ENCODE results near the gene DNPH1. TPM values are rescaled to one million over a fixed set of nuclear protein-coding genes. Genes with fewer than 3 reads are reported as not detected.

DNPH1 gene
- total RNA-seq, 4 donors from 2014 or later = 57.7 to 101 (median 81.5) TPM

DNA sequence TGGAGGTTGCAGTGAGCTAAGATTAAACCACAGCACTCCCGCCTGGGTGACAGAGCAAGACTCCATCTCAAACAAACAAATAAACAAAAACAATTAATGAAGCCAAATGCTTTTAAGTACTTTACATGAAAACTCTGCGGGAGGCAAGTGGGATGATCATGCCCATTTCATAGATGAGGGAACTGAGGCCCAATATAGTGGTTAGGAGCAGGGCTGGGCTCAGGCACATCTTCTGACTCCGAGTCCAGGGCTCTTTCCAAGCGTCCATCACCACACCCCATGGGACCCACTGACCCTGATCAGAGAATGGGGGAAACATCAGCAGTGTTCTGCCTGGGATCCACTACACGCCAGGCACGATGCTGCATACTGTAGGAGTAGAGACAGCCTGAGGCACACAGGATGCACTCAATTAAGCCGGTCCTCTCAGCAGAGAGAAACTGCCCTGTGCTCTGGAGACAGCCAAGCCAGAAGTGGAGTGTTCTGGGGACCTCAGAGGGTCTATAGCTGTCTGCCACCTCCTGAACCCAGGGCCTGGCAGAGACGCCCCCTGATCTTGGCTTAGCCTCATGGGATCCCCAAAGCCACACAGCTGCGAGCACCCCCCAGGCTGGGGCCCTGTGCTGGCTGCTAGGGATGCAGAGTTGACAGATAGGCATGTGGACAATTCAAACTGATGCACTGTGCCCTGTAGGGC is 27.5 kb upstream of the DNPH1 start:
- Histone ChIP-seq H3K27ac (no peak overlapping the region), H3K36me3 (no peaks in the 10 kb centered on the region), H3K27me3 (peaks cover 0 to 67% (median 0%) of the 10 kb centered on the region in 4 donors), H3K4me1 (no peaks in the 10 kb centered on the region), H3K4me3 (no peak overlapping the region), H3K9me3 (no peaks in the 10 kb centered on the region)
- no peak for TF ChIP-seq POLR2A (IDR thresholded peaks at IDR 0.05)
- TF ChIP-seq CTCF (IDR thresholded peaks at IDR 0.05) = no peak
- intact Hi-C loops (cut with DNase I) = no loop called here
- WGBS, 2 donors = 85 to 89% methylated on average over 6 to 7 of the region's 9 CpGs
- no peak for DNase-seq

DNA sequence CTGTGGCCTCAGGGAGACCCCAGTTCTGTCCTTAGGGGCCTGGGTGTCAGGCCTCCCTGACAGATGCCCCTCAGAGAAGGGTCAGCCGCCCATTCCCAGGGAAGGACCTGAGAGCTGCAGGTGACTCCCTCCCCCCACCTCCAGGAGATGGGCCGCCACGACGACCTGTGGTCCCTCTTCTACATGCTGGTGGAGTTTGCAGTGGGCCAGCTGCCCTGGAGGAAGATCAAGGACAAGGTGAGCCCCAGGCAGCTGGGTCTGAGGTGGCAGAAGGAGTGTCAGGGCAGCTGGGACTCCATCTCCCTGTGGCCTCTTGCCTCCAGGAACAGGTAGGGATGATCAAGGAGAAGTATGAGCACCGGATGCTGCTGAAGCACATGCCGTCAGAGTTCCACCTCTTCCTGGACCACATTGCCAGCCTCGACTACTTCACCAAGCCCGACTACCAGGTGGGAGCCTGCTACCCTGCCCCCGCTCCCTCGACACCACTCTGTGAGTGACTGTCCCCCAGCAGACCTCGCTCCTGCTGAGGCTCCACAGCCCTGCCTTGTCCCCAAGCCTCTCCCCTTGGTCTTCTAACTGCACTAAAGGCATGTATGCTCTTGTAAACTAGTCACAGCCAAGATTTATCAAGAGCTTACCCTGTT is 26.2 kb upstream of the DNPH1 start:
- no peak for TF ChIP-seq CTCF (IDR thresholded peaks at IDR 0.05)
- no peak for TF ChIP-seq POLR2A (IDR thresholded peaks at IDR 0.05)
- Histone ChIP-seq H3K4me3 (no peak overlapping the region), H3K36me3 (no peaks in the 10 kb centered on the region), H3K4me1 (peaks cover 0 to 5% (median 0%) of the 10 kb centered on the region in 3 donors), H3K9me3 (no peaks in the 10 kb centered on the region), H3K27ac (no peak overlapping the region), H3K27me3 (peaks cover 0 to 80% (median 0%) of the 10 kb centered on the region in 4 donors)
- 63 to 66% methylated on average over 7 of the region's 11 CpGs for WGBS, 2 donors
- DNase-seq = no peak
- intact Hi-C loops (cut with DNase I) = no loop called here

GRCh38 chr6:43254846-43255245 is 25.6 kb upstream of the DNPH1 start:
- peaks cover 0 to 82% (median 0%) of the 10 kb centered on the region in 4 donors for H3K27me3 ChIP-seq
- peaks cover 0 to 5% (median 0%) of the 10 kb centered on the region in 3 donors for H3K4me1 ChIP-seq
- no peaks in the 10 kb centered on the region for H3K9me3 ChIP-seq
- DNase-seq = no peak
- 87% methylated on average over 3 to 10 of the region's 11 CpGs for WGBS, 2 donors
- TF ChIP-seq POLR2A (IDR thresholded peaks at IDR 0.05) (no peak), CTCF (IDR thresholded peaks at IDR 0.05) (no peak)
- intact Hi-C loops (cut with DNase I) = no loop called here
- no peak overlapping the region for H3K27ac ChIP-seq
- H3K4me3 ChIP-seq = no peak overlapping the region
- H3K36me3 ChIP-seq = no peaks in the 10 kb centered on the region

DNA sequence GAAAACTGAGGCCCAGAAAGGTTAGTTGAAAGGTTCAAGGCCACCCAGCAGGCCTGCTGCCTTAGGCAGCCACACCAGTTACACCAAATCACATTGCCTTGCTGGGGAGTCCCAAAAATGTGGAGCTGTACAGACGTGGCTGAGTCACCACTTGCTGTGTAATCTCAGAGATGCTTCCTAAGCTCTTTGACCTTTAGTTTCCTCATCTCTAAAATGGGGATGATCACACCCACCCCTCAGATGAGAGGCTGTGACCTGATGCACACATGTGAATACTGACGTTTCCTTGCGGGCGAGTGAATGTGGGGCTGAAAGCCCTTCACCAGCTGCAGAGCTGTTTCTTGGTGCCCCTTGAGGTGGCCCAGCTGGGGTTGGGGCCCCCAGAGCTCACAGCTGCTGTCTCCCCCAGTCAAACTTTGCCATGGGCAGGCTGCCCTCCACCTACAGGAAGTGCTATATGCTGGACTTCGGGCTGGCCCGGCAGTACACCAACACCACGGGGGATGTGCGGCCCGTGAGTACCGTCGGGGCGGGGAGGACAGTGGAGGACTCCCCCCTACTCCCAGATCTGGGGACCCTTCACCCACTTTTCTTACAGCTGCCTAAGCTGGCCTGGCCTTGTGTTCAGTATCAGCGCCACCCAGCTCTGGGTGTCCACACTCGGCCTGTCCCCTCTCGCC is 25.0 kb upstream of the DNPH1 start:
- no peak for TF ChIP-seq CTCF (IDR thresholded peaks at IDR 0.05)
- no peak for TF ChIP-seq POLR2A (IDR thresholded peaks at IDR 0.05)
- intact Hi-C loops (cut with DNase I) = no loop called here
- no peaks in the 10 kb centered on the region for H3K36me3 ChIP-seq
- no peaks in the 10 kb centered on the region for H3K9me3 ChIP-seq
- WGBS, 2 donors = 89 to 94% methylated on average over 11 of the region's 15 CpGs
- DNase-seq = no peak
- H3K4me1 ChIP-seq = peaks cover 0 to 5% (median 0%) of the 10 kb centered on the region in 3 donors
- H3K4me3 ChIP-seq = no peak overlapping the region
- no peak overlapping the region for H3K27ac ChIP-seq
- peaks cover 0 to 81% (median 0%) of the 10 kb centered on the region in 4 donors for H3K27me3 ChIP-seq

DNA sequence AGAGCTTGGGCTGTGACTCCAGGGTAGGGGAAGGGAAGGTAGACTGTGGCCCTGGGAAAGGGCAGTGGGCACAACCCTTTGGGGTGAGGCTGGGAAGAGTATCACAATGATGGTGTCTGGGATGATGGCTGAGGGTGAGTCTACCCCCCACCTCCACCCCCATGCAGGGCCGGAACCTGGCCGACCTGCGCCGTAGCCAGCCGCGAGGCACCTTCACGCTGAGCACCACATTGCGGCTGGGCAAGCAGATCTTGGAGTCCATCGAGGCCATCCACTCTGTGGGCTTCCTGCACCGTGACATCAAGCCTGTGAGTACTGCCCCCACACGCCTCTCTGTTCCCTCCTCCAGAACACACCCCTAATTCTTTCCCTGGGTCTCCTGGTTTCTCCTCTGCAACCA is 24.1 kb upstream of the DNPH1 start:
- no peak for DNase-seq
- H3K4me3 ChIP-seq = no peak overlapping the region
- no peak for TF ChIP-seq POLR2A (IDR thresholded peaks at IDR 0.05)
- TF ChIP-seq CTCF (IDR thresholded peaks at IDR 0.05) = no peak
- no peaks in the 10 kb centered on the region for H3K9me3 ChIP-seq
- H3K27me3 ChIP-seq = peaks cover 0 to 74% (median 0%) of the 10 kb centered on the region in 4 donors
- H3K27ac ChIP-seq = no peak overlapping the region
- intact Hi-C loops (cut with DNase I) = no loop called here
- H3K36me3 ChIP-seq = no peaks in the 10 kb centered on the region
- 97% methylated on average over 8 of the region's 11 CpGs; no CpG with 5 or more reads in 1 of the 2 donors for WGBS, 2 donors
- H3K4me1 ChIP-seq = peaks cover 0 to 5% (median 0%) of the 10 kb centered on the region in 3 donors

All from esophagus squamous epithelium (tissue), 5 donors.